Ovary (tissue), 9 donors: Measurements from ENCODE around the gene SCN2A. TPM values are rescaled to one million over a fixed set of nuclear protein-coding genes. Genes with fewer than 3 reads are reported as not detected.

ENCODE experiments used
- DNase-seq, 5 donors: peaks; one replicate each; pipeline ENCODE4 v3.0.0-alpha.2; 2019 to 2020
- H3K27ac ChIP-seq, 2 donors: fragments of 200-600 bp; one replicate each; pipeline versions ENCODE4 v1.5.1 to v1.8.0; 2019 to 2022
- H3K27me3 ChIP-seq: fragments of 200-600 bp; one replicate; pipeline ENCODE4 v1.8.0; 2022
- H3K36me3 ChIP-seq: fragments of 200-600 bp; sonication (generic); one replicate; pipeline ENCODE4 v1.5.1; 2019
- H3K4me1 ChIP-seq: one replicate; pipeline ENCODE4 v1.8.1; 2013; ENCODE audit warnings: mild to moderate bottlenecking, moderate library complexity; ENCODE audit not compliant: insufficient read depth
- H3K4me3 ChIP-seq: fragments of 200-600 bp; sonication (generic); one replicate; pipeline ENCODE4 v1.5.1; 2017
- H3K9me3 ChIP-seq, 2 donors: fragments of 200-600 bp in 1 of 2; sonication (generic) in 1 of 2; one replicate each; pipeline versions ENCODE4 v1.5.1 to v1.8.1; 2013 to 2019; ENCODE audit warnings: mild to moderate bottlenecking in 1 of 2, moderate library complexity in 1 of 2
- CTCF ChIP-seq, 3 donors: fragments of 450-650 bp in 2 of 3; fragments of 200-600 bp in 1 of 3; IDR thresholded peaks; one replicate each; pipeline versions ENCODE4 v1.5.1 to v1.8.0; 2016 to 2022; ENCODE audit warnings: antibody characterized with exemption in 3 of 3, mild to moderate bottlenecking in 1 of 3
- EP300 ChIP-seq: sonication (generic); formaldehyde crosslinking; IDR thresholded peaks from one replicate; pipeline ENCODE4 v1.6.1; 2017; ENCODE audit warnings: antibody characterized with exemption
- POLR2A ChIP-seq: fragments of 450-650 bp; IDR thresholded peaks from one replicate; pipeline ENCODE4 v1.6.1; 2017; ENCODE audit warnings: antibody characterized with exemption, mild to moderate bottlenecking, moderate library complexity
- WGBS, 3 donors: extraction: QIAGEN DNeasy Blood & Tissue Kit in 1 of 3; methylation state at CpG; one replicate each; pipeline versions ENCODE4 v1.1.5 to v1.1.7; 2013 to 2017; 5-methylcytosine and 5-hydroxymethylcytosine counted together
- intact Hi-C, 4 donors: fragments of 100-400 bp; cut with DNase I; formaldehyde crosslinking; loops; one replicate each; pipeline versions ENCODE4 v1.11.0 to v1.15.1; 2022 to 2023
- polyA plus RNA-seq, 2 donors: library from polyadenylated mRNA; stranded (reverse); fragments of 200-250 nt in 1 of 2; fragments of 350-450 nt in 1 of 2; fragmentation: Illumina TruSeq in 1 of 2; extraction: RNeasy Lipid Tissue Mini Kit (QIAGEN cat#74804) in 1 of 2; gene quantifications; one replicate each; pipeline ENCODE4 v1.2.3, GENCODE V29; 2013 to 2014
- total RNA-seq, 7 donors: library from RNA; depleted of rRNA in 2 of 7; stranded (reverse); fragments of >200 nt in 2 of 7; fragmentation: NEBNext Ultra II Directional in 3 of 7; extraction: Animal tissue kit (Norgen Biotek cat#: 25700) in 3 of 7; gene quantifications; one replicate each; pipeline versions ENCODE4 v1.1.0 to v1.2.4, GENCODE V29; 2016 to 2023
- donor health status: DM: no; HTN: no; CAD: no; lungs with moderate emphysema.
- donor health status: DM: no; HTN: no; CAD: no.
- donor health status: Bipolar disorder and iron deficiency.
- donor health status: DM: yes; HTN: yes; CAD: no.
- donor health status: DM: no; HTN: no; CAD: no.
- donor health status: DM: yes; HTN: yes; CAD: no.

The SCN2A gene
- total and polyA plus RNA-seq, 9 donors: 0.15 to 1.4 (median 0.61) TPM

- Histone ChIP-seq H3K9me3 (no peaks in the 10 kb centered on the region), H3K4me3 (no peak overlapping the region), H3K4me1 (no peaks in the 10 kb centered on the region), H3K27me3 (no peaks in the 10 kb centered on the region), H3K27ac (no peak overlapping the region), H3K36me3 (no peaks in the 10 kb centered on the region)
- TF ChIP-seq POLR2A (no peak), CTCF (IDR thresholded peaks at IDR 0.05) (no peak), EP300 (no peak)
- WGBS, 3 donors: 79 to 92% (median 83%) methylated on average over 2 of the region's 2 CpGs
- DNase-seq: no peak
- intact Hi-C loops: no loop called here
Observed at GRCh38 chr2:165240916-165241315, 1.7 kb downstream of the SCN2A start.

GRCh38 chr2:165245081-165245793 lies 6.0 kb downstream of the SCN2A start:
- H3K27ac ChIP-seq: no peak overlapping the region
- no peak for TF ChIP-seq CTCF (IDR thresholded peaks at IDR 0.05)
- no peak for TF ChIP-seq POLR2A
- no peak for TF ChIP-seq EP300

GRCh38 chr2:165248238-165248637 lies 9.0 kb downstream of the SCN2A start:
- no peak for DNase-seq
- H3K9me3 ChIP-seq: no peaks in the 10 kb centered on the region
- H3K4me3 ChIP-seq: no peak overlapping the region
- H3K27me3 ChIP-seq: no peaks in the 10 kb centered on the region
- no peaks in the 10 kb centered on the region for H3K4me1 ChIP-seq
- H3K27ac ChIP-seq: no peak overlapping the region
- no peaks in the 10 kb centered on the region for H3K36me3 ChIP-seq
- 51 to 67% (median 61%) methylated on average over 2 of the region's 2 CpGs for WGBS, 3 donors
- intact Hi-C loops: no loop called here
- TF ChIP-seq EP300: no peak
- no peak for TF ChIP-seq POLR2A
- TF ChIP-seq CTCF (IDR thresholded peaks at IDR 0.05): no peak

More at GRCh38 chr2:165245081-165245793, 6.0 kb downstream of the SCN2A start:
- Histone ChIP-seq H3K27me3 (no peaks in the 10 kb centered on the region), H3K36me3 (no peaks in the 10 kb centered on the region), H3K4me3 (no peak overlapping the region), H3K4me1 (no peaks in the 10 kb centered on the region), H3K9me3 (no peaks in the 10 kb centered on the region)
- intact Hi-C loops: no loop called here
- DNase-seq: no peak
- 25 to 28% (median 26%) methylated on average over 5 of the region's 5 CpGs for WGBS, 3 donors

GRCh38 chr2:165251366-165251765 lies 12.2 kb downstream of the SCN2A start:
- TF ChIP-seq POLR2A (no peak), EP300 (no peak), CTCF (IDR thresholded peaks at IDR 0.05) (no peak)
- no peaks in the 10 kb centered on the region for H3K27me3 ChIP-seq
- 63 to 85% (median 63%) methylated on average over 4 of the region's 4 CpGs for WGBS, 3 donors
- H3K27ac ChIP-seq: no peak overlapping the region
- intact Hi-C loops: no loop called here
- no peaks in the 10 kb centered on the region for H3K9me3 ChIP-seq
- no peak for DNase-seq
- H3K4me3 ChIP-seq: no peak overlapping the region
- H3K4me1 ChIP-seq: no peaks in the 10 kb centered on the region
- no peaks in the 10 kb centered on the region for H3K36me3 ChIP-seq
